HCT116 (cell line): ENCODE data around the gene IBSP.

Source experiments
- CBX3 ChIP-seq: IDR thresholded peaks from 2 replicates; pipeline ENCODE4 v1.6.1; 2012; ENCODE audit warnings: low read depth
- CEBPB ChIP-seq: IDR thresholded peaks from 2 replicates; pipeline ENCODE4 v1.6.1; 2012; ENCODE audit warnings: low read depth
- EZH2 ChIP-seq: fragments of 200-600 bp; sonication (generic); IDR thresholded peaks from 2 replicates; pipeline ENCODE4 v1.6.1; 2017; ENCODE audit warnings: antibody characterized with exemption, mixed run types
- EZH2phosphoT487 ChIP-seq: fragments of 200-600 bp; IDR thresholded peaks from 2 replicates; pipeline ENCODE4 v1.6.1; 2018; ENCODE audit warnings: antibody characterized with exemption, borderline replicate concordance
- POLR2A ChIP-seq: IDR thresholded peaks from 2 replicates; pipeline ENCODE4 v1.7.0; 2011; ENCODE audit warnings: borderline replicate concordance; ENCODE audit not compliant: insufficient read depth, insufficient read length; ENCODE audit errors: extremely low read depth
- POLR2AphosphoS5 ChIP-seq: IDR thresholded peaks from 2 replicates; pipeline ENCODE4 v1.6.1; 2011; ENCODE audit warnings: mild to moderate bottlenecking, low read depth, low read length, moderate library complexity
- RAD21 ChIP-seq: IDR thresholded peaks from 2 replicates; pipeline ENCODE4 v1.6.1; 2012; ENCODE audit warnings: low read depth, mild to moderate bottlenecking
- SIN3A ChIP-seq: IDR thresholded peaks from 2 replicates; pipeline ENCODE4 v1.6.1; 2012; ENCODE audit warnings: low read depth
- ZFX ChIP-seq: fragments of 450-650 bp; IDR thresholded peaks from 2 replicates; pipeline ENCODE4 v1.6.1; 2017
- TF ChIP-seq, protein P1 (sequence below), 3 experiments: fragments of 200-600 bp in 1 of 3; sonication (generic) in 1 of 3; IDR thresholded peaks in 2 of 3; conservative IDR thresholded peaks in 1 of 3; 2 replicates each; pipeline ENCODE4 v1.5.1; 2012 to 2017; ENCODE audit warnings: low read depth in 2 of 3, low read length in 2 of 3, antibody characterized with exemption in 1 of 3, borderline replicate concordance in 1 of 3, control low read depth in 1 of 3, mild to moderate bottlenecking in 1 of 3, mixed read lengths in 1 of 3, mixed run types in 1 of 3, moderate library complexity in 1 of 3; ENCODE audit not compliant: insufficient read depth in 1 of 3
- TF ChIP-seq, protein P2 (sequence below): IDR thresholded peaks from 2 replicates; pipeline ENCODE4 v1.6.1; 2012; ENCODE audit warnings: low read depth
- TF ChIP-seq, protein P3 (sequence below): IDR thresholded peaks from 2 replicates; pipeline ENCODE4 v1.6.1; 2012
- TF ChIP-seq, protein P4 (sequence below): IDR thresholded peaks from 2 replicates; pipeline ENCODE4 v1.6.1; 2012
- TF ChIP-seq, protein P5 (sequence below): IDR thresholded peaks from 2 replicates; pipeline ENCODE4 v1.6.1; 2011; ENCODE audit warnings: mild to moderate bottlenecking, low read length, moderate library complexity; ENCODE audit not compliant: insufficient replicate concordance; ENCODE audit errors: extremely low read depth

DNA sequence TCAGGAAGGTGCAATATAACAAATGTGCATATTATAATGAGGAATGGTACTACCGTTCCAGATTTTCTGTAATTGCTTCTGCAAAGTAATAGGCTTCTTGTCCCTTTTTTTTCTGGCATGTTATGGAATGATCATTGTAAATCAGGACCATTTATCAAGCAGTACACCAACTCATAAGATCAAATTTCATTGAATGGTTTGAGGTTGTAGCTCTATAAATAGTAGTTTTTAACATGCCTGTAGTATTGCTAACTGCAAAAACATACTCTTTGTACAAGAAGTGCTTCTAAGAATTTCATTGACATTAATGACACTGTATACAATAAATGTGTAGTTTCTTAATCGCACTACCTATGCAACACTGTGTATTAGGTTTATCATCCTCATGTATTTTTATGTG is 12.6 kb downstream of the IBSP start:
- TF ChIP-seq, protein P1, sequence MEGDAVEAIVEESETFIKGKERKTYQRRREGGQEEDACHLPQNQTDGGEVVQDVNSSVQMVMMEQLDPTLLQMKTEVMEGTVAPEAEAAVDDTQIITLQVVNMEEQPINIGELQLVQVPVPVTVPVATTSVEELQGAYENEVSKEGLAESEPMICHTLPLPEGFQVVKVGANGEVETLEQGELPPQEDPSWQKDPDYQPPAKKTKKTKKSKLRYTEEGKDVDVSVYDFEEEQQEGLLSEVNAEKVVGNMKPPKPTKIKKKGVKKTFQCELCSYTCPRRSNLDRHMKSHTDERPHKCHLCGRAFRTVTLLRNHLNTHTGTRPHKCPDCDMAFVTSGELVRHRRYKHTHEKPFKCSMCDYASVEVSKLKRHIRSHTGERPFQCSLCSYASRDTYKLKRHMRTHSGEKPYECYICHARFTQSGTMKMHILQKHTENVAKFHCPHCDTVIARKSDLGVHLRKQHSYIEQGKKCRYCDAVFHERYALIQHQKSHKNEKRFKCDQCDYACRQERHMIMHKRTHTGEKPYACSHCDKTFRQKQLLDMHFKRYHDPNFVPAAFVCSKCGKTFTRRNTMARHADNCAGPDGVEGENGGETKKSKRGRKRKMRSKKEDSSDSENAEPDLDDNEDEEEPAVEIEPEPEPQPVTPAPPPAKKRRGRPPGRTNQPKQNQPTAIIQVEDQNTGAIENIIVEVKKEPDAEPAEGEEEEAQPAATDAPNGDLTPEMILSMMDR (IDR thresholded peaks at IDR 0.05 in 2 of 3, conservative IDR thresholded peaks at IDR 0.05 in 1 of 3; ENCODE audit: borderline replicate concordance in 1 of 3, insufficient read depth in 1 of 3, low read depth in 2 of 3, low read length in 2 of 3) = no peak
- TF ChIP-seq, protein P2, sequence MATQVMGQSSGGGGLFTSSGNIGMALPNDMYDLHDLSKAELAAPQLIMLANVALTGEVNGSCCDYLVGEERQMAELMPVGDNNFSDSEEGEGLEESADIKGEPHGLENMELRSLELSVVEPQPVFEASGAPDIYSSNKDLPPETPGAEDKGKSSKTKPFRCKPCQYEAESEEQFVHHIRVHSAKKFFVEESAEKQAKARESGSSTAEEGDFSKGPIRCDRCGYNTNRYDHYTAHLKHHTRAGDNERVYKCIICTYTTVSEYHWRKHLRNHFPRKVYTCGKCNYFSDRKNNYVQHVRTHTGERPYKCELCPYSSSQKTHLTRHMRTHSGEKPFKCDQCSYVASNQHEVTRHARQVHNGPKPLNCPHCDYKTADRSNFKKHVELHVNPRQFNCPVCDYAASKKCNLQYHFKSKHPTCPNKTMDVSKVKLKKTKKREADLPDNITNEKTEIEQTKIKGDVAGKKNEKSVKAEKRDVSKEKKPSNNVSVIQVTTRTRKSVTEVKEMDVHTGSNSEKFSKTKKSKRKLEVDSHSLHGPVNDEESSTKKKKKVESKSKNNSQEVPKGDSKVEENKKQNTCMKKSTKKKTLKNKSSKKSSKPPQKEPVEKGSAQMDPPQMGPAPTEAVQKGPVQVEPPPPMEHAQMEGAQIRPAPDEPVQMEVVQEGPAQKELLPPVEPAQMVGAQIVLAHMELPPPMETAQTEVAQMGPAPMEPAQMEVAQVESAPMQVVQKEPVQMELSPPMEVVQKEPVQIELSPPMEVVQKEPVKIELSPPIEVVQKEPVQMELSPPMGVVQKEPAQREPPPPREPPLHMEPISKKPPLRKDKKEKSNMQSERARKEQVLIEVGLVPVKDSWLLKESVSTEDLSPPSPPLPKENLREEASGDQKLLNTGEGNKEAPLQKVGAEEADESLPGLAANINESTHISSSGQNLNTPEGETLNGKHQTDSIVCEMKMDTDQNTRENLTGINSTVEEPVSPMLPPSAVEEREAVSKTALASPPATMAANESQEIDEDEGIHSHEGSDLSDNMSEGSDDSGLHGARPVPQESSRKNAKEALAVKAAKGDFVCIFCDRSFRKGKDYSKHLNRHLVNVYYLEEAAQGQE = no peak
- TF ChIP-seq POLR2A (no peak), CBX3 (no peak), EZH2 (no peak), CEBPB (no peak), POLR2AphosphoS5 (no peak), SIN3A (no peak), RAD21 (no peak), ZFX (no peak), EZH2phosphoT487 (no peak)
- TF ChIP-seq, protein P3, sequence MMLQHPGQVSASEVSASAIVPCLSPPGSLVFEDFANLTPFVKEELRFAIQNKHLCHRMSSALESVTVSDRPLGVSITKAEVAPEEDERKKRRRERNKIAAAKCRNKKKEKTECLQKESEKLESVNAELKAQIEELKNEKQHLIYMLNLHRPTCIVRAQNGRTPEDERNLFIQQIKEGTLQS = no peak
- TF ChIP-seq, protein P4, sequence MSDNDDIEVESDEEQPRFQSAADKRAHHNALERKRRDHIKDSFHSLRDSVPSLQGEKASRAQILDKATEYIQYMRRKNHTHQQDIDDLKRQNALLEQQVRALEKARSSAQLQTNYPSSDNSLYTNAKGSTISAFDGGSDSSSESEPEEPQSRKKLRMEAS = no peak
- TF ChIP-seq, protein P5, sequence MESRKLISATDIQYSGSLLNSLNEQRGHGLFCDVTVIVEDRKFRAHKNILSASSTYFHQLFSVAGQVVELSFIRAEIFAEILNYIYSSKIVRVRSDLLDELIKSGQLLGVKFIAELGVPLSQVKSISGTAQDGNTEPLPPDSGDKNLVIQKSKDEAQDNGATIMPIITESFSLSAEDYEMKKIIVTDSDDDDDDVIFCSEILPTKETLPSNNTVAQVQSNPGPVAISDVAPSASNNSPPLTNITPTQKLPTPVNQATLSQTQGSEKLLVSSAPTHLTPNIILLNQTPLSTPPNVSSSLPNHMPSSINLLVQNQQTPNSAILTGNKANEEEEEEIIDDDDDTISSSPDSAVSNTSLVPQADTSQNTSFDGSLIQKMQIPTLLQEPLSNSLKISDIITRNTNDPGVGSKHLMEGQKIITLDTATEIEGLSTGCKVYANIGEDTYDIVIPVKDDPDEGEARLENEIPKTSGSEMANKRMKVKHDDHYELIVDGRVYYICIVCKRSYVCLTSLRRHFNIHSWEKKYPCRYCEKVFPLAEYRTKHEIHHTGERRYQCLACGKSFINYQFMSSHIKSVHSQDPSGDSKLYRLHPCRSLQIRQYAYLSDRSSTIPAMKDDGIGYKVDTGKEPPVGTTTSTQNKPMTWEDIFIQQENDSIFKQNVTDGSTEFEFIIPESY = no peak
